Stimulated activated CD8-positive, alpha-beta memory T cell treated with anti-CD3 and anti-CD28 coated beads, Interleukin-12 subunit alpha, Interleukin-12 subunit beta, amount 100 ng/mL, for 24 hours (primary cell): ENCODE data around the gene MID1.

Experiments
- DNase-seq: peaks from one replicate; pipeline ENCODE4 v3.0.0-alpha.2; 2020; ENCODE audit errors: extremely low read depth

The MID1 gene

DNA sequence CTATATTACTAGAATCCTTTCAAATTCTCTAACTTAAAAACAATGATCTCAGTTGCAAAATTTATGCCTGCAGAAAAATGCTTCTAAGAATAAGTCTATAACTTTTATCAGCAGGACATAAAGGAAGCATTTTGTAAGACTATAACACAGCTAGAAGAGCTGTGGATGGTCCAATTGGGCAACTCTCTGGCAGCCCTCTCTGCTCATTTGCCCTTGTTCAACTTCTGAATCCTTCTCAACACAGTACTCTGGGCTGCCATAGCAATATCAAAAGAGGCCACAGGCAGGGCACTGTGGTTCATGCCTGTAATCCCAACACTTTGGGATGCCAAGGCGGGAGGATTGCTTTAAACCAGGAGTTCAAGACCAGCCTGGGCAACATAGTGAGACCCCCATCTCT, 88.5 kb downstream of the MID1 start:
- DNase-seq: no peak

DNA sequence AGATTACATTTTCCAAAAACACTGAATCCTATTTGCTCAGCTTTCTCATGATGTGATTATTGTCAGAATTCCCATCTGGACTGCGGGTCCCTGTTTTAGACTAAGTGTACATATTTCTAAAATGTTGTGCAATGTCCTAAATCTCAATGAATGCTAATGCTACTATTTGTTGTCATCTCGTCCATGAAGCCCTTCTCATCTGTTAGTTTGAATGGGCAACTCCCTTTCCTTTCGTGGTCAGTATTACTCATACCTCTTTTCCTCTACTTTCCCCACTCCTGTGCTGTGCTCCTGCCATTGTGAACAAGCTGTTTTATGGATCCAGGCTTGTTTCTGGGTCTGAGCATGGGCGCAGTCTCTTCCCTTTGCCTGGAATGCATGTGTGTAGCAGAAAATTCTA, 91.0 kb downstream of the MID1 start:
- no peak for DNase-seq

DNA sequence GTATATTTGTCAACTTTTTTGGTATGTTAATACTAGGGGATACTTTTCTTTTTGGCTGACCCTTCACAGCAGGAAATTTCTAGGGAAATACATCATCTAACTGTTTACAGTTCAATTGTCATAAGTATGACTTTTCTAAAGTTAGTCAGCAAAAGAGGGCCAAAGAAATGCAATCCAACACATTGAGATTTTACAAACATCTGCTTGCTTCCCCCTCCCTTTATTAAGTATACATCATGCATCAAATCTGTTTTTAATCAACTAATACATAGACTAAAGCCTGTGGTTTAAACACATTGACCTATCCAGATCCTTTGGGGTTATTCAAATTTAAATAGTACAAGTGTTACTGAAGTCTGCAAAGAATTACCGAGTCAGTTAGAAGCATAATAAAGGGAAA, 93.9 kb downstream of the MID1 start:
- no peak for DNase-seq

DNA sequence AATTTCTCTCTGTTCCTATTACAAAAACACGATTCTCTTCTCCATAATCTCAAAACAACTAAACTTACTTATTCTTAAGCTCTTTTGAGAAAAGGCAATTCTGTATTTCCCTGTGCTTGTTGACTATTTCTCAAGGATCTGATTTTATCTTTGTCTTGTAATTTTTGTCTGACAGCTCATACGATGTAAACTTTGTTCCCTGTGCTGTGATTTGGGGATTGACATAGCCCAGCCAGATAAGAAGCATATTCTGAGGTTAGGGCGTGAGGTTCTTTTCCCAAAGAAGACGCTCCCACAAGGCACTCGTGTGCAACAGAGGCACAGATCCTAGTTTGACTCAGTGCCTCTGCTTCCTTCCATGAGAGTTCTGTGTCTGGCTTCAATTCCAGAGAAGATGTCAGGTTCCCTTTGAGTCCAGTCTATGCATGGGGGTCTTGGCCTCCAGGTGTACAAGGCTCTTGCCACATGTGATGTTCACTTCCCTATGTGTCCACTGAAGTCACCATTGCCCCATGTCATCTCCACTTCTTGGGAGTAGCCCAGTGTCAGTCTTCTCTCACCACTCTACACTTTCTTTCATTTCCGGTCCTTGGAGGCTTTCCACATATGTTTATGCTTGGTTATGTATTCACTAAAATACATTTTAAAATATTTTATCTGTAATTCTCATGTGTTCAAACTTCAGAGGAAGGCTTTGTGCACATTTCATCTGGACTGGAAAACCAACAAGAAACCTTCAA, 94.8 kb downstream of the MID1 start:
- no peak for DNase-seq

DNA sequence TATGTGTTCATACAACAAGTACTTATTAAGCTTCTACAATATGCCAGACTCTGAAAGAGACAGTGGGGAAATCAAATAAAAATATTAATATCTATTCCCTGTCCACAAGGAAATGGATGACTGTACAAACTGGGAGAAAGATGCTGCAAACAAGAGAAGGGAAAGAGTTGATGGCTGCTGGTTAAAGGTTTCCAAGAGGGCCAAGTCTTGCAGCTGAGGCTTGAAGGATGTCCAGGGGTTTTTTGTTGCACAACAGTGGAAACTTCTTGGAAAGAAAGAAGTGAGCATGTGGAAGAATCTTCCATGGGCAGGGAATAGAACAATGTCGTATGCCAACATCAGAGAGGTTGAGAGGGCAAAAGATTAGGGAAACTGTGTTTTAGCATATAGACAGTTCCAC, 95.8 kb downstream of the MID1 start:
- DNase-seq: no peak

DNA sequence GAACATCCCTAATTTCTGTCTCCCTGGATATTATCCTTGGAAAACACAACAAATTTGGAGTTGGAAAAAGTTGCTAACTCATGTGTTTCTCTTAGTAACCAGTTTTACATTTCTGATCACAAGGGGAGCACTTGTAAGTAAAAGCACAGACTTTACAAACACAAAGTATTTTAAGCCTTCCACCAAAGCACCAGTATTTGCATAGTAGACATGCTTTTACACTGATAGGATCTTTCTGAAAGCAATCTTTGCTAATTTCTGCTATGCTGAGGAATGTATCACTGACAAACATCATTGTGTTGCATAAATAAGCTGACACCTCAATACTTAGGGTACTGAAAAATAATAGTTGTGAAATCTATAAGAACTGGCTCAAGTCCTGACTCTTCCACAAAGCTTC, 100.6 kb downstream of the MID1 start:
- DNase-seq: no peak

DNA sequence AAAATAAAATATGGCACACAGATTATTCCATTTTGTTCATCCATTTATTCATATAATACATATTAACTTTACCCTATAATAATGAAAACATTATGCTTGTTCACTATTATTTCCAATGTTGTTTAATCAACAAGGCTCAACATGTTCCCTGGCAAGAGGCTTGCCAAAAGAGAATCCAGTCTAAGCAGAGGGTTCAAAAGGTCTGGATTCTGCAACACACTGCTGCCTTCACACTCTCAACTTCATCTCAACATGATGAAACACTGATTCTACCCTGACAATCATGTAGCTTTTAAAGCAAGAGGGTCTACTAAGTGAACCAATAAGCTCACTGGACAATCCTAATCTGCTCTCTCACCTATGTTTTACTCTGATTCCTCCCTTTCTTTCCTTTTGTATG, 101.1 kb downstream of the MID1 start:
- DNase-seq: no peak

DNA sequence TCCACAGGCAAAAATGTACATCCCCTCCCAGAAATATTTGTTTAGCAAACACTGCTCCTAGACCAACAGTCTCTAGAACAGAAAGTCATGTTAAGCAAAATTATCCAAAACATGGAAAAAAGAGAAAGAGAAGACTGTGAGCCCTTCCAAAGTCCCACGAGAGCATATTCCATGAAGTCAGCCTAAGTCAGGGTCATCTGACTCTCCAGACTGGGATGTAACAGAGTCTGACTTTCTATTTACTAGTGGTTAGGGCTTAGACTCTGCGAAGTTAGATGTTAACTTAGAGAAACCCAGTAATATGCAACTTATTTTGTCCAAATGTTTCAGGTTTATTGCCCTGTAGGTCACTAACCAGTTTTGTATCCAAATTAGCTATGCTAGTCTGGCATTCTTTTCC, 102.3 kb downstream of the MID1 start:
- DNase-seq: no peak

DNA sequence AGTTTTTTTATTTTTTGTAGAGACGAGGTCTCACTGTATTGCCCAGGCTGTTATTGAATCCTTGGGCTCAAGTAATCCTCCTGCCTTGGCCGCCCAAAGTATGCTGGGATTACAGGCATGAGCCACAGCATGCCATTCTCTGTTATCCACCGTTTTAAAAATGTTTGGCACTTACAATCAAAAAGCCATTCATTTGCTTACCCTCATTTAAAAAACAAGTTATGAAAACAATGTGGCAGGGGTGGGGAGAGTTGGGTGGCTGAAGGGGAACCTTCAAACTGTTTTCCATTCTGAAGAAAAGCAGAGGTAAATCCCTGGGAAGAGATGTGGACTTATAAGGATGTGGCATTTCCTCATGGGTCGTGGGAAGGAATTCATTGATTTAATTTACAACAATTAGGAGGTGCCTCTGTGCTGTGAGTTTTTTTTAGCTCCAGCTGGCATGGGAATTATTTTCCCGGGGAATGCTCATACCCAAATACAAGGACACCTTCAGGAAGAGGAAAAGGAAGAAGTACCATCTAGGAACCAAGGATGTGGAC, 103.5 kb downstream of the MID1 start:
- DNase-seq: no peak

DNA sequence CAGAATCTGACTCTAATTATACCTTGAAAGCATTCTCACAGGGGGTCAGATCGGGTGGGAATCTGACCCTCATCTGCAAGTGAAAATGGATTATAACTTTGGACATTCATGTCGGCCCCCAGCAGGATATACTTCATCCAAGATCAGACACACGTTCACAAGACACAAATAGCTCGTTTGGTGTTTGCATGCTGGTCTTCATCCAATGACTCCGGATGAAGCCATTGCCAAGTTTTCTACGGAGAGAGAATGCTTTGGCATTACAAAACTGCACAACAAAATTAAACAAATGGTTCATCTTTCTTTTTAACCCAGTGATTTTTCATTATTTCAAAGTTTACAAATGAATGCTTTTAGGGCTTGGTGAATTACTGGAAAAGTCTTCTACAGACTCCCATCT, 105.5 kb downstream of the MID1 start:
- no peak for DNase-seq

DNA sequence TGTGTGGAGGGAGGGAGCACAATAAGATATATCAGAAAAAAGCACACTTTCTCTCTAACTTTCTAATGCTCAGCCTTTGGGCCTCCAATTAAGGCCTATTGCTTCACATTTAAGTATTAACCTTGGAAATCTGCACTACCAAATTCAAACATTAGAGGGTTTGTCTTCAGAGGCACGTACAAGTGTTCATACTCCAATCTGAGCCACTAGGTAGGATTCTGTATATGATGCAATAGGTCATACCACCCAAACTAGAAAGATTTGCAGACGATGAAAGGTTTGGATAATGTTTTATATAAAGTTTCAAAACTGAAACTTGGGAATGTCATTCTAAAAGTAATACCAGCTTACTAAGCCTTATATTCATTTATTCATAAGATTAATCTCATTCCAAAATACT, 106.4 kb downstream of the MID1 start:
- no peak for DNase-seq

DNA sequence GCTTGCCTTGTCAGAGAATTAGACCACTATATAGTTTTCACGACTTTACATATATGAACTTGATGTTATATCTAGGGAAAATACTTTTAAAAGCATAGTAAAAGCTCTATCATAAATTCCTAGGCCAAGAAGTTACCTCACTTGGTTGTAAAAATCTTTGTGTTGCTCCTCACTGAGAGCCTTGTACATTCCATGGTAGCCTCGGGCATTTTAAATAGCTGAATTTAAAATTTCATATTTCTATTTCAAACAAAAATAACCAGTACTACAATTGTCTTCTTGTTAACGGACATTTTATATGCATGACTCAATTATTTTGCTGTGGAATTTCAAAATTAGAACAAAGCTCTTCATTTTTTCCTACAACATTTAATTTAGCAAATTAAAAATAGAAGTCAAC, 107.6 kb downstream of the MID1 start:
- no peak for DNase-seq

DNA sequence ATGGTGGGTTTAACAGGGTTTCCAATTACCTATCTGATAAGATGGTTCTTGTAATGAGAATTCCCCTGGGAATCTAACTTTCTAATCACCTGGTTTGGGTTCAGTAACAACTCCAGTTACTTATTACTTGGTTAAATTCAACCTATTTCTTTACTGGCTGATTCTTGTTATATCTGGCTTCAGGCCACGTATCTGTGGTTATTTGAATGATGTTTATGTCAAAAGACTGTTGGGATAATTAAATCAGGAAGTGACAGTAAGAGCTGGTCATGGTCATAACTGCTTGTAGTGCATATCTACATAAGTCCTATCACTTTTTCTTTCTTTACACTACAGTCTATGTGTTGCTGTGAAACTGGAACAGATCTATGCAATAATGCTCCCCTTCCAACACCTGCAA, 108.1 kb downstream of the MID1 start:
- DNase-seq: no peak

DNA sequence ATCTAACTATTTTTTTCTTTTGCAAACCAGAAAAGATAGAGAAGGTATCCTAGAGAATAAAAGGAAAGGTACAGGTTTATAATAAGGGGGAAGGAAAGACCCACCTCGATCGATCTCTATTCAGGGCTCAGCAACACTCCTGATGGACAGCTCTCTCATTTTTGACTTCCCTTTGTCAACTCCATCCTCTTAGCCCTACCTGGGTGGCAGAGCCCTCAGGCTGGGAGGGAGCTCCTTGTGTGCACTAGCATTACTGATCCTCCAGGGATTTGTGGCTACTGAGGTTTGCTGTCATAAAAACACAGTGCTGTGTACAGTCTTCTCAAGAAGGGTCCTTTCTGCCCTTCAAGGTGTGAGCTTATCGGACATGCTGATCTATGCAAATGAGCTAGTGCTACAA, 111.0 kb downstream of the MID1 start:
- DNase-seq: no peak

DNA sequence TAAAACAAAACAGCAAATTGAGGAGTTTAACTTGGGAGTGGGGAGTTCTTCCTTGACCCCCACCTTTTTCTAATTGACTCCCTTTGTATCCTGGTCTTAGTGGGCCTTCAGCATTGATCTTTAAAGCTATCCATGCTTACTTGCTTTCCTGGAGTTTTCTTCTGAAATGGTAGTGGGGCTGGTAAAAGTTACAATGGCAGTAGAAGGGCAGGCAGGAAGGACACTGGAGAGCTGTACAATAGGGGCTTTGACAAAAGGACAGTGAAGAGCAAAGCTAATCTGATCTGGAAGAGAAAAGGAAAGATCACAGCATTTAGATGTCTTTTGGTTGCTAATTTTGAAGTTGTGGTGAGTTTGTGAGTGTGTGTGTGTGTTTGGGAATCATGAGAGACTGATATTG, 111.5 kb downstream of the MID1 start:
- DNase-seq: no peak

DNA sequence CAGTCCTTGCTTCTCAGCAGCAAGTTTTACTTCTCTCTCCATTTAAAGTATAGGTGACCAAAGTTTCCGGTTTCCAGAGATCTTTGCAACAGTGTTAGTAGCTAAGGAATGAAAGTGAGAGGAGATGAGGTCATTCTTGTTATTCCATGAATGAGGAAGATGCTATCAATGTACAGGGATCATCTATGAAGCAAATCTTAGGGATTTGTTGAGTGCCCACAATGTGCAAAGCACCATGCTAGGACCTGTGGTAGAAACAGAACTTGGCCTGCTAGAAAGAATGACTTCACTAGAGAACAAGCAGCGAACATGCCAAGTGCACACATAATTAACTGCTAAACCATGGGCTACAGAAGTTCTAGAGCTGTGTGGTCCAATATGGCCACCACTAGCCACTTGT, 112.5 kb downstream of the MID1 start:
- no peak for DNase-seq

DNA sequence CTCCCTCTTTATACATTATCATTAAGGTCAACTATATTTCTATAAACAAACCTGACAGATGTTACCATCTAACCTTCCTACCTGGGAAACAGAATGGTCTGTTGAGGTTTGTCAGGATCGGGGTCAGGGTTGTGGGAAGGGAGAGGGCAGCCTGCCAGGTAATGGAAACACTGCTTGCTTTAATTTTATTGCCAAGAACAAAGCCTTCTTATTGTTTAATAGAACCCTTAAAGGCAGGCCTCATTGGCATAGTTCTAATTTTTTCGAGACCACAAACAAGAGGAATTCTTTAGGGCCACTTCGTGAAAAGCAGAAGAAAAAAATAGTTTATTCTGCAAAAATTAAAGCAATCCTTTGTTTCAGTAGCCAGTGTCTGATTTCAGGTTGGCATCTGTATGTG, 113.2 kb downstream of the MID1 start:
- DNase-seq: no peak

DNA sequence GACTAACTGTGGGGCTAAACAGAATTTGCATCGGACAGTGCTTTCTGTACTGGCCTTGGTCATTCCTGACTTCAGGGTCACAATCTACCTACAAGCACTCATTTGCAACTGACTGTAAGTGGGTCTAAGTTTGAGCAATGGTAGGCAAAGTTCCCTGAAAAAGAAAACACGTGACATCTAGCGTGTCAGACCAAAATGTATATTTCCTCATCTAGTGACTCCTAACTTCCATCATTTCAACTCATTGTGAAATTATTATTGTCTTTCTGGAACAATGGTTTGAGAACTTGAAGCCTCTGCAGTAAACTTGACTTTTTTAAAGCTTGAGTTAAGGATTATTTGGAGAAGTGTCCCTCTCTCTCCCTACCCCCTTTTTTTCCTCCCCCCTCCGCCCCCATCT, 113.6 kb downstream of the MID1 start:
- no peak for DNase-seq

DNA sequence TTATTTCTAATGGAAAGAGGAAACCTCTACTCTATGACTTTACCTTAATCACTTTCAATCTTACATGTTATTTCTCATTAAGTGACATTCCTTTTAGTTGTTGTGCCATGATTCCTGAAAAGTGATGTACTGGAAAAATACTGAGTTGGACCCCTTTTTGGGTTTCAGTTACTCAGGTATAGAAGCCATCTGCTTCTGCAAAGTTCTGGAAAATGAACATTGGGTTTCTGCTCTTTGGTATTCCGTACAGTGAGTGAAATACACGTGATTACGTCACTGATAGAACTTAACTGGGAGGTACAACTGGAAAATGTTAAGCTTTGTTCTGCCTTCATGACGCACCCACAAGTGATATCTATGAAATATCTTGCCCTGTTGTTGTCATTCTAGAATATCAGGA, 114.7 kb downstream of the MID1 start:
- DNase-seq: no peak

DNA sequence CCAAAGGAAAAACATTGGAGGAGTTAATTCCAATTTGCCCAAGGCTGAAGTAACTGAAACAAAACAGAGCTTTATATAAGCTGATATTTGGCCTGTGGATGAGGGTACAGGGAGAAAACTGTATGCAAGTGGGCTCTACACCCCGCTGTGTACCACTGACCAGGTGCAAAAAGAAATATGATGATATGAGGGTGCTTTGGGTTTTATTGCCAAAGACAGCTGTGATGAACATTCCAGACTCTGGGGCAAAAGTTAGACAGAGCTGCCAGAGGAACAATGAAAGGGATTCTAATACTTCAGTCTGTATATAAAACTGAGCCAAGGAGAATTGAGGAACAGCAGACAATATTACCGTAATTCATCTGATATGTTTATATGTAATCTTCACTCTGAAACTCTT, 117.4 kb downstream of the MID1 start:
- no peak for DNase-seq

DNA sequence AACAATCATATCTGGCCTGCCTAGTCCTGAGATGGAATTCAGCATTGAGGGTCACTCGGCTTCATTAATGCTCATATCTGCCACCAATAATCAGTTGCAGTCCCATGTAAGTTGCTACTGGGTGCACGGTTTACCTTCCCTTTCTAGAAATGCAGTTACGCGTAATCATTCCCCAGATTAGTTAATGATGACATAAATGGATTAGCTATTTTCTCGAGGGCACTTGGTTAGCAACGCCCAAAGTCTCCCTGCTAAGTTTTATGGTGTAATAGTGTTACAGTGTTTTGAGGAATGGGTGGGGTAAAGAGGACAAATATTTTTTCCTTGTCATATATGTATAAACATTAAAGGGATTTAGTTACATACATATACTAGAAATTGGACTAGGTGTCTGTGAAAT, 118.8 kb downstream of the MID1 start:
- DNase-seq: no peak

DNA sequence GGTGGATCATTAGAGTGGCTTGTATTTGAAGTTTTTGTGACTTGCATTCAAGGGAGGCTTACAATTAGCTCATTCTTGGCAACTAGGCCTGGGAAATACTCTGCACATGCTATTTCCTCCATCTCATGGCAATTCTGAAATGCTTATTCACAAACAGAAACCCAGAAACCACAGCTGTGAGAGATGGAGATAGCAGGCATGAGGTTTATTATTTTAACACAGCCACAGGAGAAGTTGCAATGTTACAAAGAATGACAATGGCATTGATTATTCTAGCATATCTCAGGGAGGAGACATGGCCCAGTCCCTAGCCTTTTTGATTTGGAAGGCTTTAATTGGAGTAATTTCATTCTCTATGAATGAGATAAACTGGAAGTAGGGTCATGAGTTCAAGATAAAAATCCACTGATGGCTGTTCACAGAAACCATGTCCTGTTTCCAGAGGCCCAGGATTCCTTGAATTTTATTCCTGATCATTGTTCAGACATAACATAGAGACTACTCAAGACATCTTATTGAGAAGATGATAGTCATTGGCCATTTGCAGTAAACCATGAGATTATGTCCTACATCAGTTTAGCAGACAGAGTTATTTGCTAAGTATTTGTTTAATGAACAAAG, 123.9 kb downstream of the MID1 start:
- DNase-seq: no peak

DNA sequence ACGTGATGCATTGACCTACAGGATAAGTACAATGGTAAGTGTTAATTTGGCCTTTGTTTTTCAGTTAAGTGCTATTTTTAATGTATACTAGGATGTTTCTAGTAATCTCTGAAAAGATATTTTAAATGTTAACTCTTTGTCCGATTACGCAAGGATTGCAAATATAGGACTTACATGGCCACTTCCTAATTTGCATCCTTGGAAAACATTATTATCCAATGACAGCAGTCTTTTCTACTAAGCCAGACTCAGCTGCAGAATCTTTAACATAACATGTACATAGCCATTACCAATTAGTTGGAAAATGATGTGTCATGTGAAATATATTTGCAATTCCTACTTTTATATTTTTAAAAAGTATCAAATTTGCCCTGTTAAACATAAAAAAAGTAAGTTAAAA, 124.7 kb downstream of the MID1 start:
- no peak for DNase-seq

DNA sequence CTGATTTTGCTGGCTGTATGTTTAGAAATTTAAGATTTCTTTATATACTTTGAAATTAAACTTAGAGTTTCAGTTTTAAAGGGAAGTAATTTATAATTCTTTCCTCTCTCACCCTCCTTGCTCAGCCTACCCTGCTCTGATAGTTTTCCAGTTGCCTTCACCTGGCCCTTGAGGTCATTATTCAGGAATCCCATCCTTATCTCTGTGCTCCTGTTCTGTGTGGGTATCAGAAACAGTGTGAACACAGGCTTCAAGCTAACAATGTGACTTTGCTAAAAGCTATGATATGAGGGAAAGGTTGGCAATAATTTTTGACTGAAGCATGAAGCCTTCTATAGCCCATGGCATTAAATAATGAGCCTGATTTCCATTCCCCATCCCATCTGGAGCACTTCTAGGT, 128.1 kb downstream of the MID1 start:
- no peak for DNase-seq
